NOMO-1 treated with DMSO at 0.1 percent for 48 hours (cell line): ENCODE results near the gene FOCAD.
"Not testable (repeated sequence)": the region's sequence is repeated elsewhere in the genome, so short reads cannot be mapped to it uniquely, and the experiment has no call there.

ENCODE experiments used
- DNase-seq: peaks from one replicate; lab custom pipeline; 2025; ENCODE audit not compliant: unreplicated experiment; lab: John Stamatoyannopoulos, UW

Gene FOCAD

GRCh38 chr9:20684035-20684874 is at the start of gene FOCAD:
Gene FOCAD (plus strand): TSS chr9:20684259. CDS start chr9:20715354, 31,095 bp downstream.
- no peak for DNase-seq

DNA sequence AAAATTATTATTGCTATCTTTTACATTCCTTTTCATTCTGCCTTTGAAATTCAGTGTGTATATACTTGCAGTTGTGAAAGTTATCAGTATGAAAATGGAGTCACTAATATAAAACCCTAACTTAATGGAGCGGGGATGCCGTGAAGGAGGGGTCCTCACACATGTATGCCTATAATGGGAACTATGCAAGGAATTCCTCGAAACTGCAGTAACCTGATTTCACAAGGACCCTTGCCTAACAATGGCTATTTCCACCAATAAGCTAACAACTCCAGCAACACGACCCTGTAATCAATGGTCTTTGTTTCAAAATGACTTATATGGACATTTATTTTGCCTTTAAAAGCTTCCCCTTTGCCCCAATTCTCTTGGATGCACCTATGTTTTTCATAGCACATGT is 49.2 kb upstream of the FOCAD start:
- DNase-seq: no peak

DNA sequence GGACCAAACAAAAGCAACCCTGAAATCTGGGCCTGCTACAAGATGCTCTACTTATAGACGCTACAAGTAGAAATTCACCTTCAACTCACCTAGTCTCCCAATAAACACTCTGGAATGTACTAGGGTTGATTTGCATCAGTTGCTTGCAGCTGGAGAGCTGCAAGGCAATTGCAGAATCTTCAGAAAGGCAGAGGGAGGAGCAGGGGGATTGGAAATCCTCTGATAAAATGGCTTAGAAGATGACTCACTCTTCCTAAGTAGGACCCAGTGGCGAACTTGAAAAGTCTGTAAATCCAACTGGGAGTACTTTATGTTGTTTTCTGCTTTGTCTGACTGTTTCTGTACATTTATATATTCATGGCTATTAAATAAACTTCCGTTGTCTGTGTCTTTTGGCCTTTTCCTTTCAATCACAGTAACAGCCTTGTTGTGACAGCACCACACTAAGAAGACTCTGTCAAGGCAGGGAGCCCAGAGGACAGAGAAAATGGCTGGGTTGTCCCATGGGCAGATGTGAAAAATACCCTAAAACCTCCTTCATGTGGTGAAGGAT is 47.1 kb upstream of the FOCAD start:
- DNase-seq: no peak

DNA sequence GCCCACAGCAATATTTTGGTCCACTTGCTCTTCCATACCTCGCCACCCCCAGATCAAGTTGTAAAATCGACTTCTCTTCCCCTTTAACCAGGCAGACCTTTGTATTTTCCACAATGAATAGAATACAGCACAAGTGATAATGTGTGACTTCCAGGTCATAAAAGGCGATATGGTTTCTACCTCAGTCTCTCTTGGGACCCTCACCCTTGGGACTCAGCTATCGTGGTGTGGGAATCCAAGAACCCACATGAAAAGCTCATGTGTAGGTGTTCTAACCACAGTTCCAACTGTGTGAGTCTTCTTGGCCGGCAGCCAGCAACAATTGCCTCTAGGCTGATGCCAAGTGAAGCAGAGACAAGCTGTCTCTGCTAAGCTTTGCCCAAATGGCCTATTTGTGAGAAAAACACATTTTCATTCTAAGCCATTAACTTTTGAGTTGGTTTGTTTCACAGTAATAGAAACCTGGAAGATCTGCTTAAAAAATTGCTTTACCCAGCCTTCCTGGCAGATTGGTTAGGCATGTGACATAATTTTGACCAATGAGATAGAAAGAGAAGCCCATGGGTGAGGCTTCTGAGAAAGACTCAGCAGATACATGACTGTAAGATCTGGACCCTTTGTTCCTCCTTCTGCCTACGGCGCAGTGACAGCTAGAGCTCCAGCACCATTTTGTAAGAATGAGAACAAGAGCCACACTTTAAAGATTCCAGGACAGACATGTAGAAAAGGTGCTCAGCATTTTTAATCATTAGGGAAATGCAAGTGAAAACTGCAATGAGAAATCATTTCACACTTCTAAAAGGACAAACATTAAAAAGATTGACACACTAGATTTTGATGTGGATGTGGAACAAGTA is 43.5 kb upstream of the FOCAD start:
- DNase-seq: no peak

DNA sequence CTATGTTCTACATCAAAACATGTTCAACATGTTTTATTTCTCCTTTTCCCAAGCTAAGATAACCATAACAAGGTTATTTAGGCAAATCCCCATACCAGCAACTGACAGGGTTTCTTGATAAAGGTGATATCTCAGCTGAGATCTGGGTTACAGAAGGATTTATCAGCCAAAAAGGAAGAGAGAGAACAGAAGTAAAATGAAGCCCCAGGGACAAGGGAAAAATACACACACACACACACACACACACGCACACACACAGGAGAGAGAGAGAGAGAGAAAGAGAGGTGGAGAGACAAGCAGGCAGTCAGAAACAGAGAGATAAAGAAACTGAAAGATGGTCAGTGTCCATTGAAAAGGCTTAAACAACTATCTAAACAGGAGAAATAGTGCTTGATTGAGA is 42.0 kb upstream of the FOCAD start:
- no peak for DNase-seq

DNA sequence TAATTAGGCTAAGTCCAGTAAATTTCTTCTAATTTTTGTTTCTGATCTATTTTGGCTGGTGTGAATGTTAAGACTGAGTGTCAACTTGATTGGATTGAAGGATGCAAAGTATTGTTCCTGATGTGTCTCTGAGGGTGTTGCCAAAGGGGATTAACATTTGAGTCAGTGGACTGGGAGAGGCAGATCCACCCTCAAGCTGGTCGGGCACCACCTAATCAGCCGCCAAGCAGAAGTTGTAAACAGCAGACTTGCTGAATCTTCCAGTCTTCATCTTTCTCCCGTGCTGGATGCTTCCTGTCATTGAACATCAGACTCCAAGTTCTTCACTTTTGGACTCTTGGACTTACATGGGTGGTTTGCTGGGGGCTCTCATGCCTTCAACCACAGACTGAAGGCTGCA is 40.4 kb upstream of the FOCAD start:
- DNase-seq: no peak

GRCh38 chr9:20646656-20647055 is 37.4 kb upstream of the FOCAD start:
- no peak for DNase-seq

DNA sequence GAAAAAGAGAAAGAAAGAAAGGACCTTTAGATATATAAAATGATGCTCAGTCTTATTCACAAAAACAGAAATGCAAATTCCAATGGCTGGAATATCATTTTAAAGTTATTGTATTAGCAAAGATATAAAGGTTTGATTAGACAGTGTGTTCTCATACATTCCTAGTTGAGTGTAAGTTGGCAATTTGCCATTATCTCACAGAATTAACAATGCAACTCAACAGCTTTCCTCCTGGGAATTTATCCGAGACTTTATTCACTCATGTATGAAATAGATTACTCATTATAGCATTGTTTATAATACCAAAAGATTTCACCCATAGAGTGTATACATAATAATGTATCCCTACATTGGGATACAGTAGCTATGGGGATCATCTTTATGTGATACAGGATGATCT is 34.7 kb upstream of the FOCAD start:
- DNase-seq: no peak

DNA sequence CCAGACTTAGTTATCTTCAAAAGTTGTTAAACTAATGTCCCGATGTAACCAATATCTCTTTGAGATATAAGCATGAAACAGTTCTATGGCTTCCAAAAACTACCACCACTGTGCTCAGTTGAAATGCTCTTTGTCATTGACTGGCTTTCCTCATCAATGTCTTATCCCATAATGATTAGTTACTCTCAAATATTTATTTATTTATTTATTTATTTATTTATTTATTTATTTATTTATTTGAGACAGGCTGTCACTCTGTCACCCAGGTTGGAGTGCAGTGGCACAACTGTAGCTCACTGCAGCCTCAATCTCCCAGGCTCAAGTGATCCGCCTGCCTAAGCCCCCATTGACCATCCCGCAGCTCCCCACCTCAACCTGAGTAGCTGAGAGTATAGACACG is 33.7 kb upstream of the FOCAD start:
- no peak for DNase-seq

DNA sequence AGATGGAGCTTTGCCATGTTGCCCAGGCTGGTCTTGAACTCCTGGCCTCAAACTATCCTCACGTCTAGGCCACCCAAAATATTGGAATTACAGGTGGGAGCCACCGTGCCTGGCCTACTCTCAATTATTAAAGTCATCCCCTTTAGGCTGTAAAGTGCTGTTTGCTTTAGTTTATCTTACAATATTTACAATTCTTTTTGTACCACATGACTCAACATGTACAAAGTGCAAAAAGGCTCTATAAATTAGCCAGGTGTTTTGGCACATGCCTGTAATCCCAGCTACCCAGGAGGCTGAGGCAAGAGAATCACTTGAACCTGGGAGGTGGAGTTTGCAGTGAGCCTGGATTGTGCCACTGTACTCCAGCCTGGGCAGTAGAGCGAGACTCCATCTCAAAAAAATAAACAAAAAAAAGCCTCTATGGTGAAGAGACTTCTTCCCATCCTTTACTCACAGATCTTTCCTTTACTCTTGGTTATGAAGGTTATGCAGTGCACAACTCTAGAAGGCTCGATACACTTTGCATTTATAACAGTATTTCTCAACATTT is 33.2 kb upstream of the FOCAD start:
- DNase-seq: no peak

- DNase-seq: no peak
Measured at GRCh38 chr9:20651939-20652338, 32.1 kb upstream of the FOCAD start.

GRCh38 chr9:20658246-20658667 is 25.8 kb upstream of the FOCAD start:
- DNase-seq: not testable (repeated sequence)

DNA sequence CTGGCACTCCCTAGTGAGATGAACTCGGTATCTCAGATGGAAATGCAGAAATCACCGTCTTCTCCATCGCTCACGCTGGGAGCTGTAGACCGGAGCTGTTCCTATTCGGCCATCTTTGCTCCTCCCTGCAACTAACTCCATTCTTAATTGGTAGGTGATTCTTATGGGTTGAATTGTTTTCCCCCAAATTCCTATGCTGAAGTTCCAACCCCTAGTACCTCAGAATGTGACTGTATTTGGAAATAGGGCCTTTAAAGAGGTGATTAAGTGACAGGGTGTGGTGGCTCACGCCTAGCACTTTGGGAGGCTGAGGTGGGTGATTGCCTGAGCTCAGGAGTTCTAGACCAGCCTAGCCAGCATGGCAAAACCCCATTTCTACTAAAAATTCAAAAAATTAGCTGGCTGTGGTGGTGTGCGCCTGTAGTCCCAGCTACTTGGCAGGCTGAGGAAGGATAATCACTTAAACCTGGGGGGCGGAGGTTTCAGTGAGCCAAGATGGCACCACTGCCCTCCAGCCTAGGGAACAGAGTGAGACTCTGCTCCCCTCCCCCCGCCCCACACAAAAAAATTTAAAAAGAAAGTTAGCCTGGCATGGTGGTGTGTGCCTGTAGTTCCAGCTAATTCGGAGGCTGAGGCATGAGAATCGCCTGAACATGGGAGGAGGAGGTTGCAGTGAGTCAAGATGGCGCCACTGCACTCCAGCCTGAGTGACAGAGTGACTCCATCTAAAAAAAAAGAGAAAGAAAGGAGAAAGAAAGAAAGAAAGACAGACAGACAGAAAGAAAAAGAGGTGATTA is 25.2 kb upstream of the FOCAD start:
- no peak for DNase-seq

DNA sequence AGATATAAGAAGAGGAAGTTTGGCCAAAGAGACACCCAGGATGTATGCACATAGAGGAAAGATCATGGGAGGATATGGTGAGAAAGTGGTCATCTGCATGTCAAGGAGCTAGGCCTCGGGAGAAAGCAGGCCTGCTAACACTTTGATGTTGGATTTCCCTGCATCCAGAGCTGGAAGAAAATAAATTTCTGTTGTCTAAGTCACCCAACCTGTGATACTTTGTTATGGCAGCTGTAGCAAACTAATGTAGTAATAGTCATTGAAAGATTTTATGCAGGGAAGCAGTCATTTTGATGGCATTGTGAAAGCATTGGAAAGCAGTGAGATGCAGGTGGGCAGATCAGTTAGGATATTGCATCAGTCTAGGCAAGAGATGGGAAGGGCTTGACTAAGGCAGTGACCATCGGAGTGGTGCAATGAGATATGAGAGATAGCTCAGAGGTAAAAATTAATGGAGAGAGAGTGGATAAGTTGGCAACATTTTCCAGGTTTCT is 24.5 kb upstream of the FOCAD start:
- DNase-seq: no peak

DNA sequence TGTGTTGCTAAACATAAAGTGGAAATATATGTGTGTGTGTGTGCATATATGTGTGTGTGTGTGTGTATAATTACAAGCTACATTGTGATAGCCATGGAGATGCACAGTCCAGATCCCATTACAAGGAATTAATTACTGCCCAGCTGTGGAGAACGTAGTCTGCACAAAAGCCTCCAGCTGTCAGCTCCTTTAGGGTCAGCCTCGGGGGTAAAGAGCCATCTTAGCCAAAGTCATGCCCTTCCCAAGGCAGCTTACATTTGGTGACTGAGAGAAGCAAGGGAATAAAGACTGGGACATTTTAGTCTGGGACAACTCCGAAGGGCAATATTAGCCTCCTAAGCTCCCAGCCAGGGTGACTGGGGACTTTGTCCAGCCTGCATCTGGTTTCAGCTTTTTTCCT is 21.9 kb upstream of the FOCAD start:
- no peak for DNase-seq

- no peak for DNase-seq
Measured at GRCh38 chr9:20663133-20663532, 20.9 kb upstream of the FOCAD start.

DNA sequence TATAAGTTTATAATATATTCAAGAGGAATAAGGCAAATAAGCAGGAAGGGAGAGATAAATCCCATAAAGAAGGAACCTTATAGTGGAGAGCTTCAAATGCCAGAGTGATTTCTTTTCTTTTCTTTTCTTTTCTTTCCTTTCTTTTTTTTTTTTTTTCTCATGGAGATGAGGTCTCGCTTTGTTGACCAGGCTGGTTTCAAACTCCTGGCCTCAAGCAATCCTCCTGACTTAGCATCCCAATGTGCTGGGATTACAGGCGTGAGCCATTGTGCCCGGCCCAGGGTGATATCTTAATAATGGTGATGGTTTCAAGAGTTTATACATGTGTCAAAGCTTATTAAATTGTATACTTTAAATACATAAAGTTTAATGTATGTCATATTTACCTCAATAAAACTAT is 19.6 kb upstream of the FOCAD start:
- DNase-seq: no peak

DNA sequence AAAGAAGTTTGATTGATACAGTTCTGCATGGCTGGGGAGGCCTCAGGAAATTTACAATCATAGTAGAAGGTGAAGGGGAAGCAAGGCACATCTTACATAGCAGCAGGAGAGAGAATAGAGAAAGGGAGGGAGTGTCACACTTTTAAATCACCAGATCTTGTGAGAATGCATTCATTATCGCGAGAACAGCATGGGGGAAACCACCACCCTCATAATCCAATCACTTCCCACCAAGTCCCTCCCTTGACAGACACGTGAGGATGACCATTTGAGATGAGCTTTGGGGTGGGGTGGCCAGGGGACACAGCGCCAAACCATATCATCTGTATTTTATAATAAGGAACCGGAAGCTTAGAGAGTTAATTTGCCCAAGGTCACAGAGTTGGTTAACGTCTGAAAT is 13.7 kb upstream of the FOCAD start:
- DNase-seq: no peak

DNA sequence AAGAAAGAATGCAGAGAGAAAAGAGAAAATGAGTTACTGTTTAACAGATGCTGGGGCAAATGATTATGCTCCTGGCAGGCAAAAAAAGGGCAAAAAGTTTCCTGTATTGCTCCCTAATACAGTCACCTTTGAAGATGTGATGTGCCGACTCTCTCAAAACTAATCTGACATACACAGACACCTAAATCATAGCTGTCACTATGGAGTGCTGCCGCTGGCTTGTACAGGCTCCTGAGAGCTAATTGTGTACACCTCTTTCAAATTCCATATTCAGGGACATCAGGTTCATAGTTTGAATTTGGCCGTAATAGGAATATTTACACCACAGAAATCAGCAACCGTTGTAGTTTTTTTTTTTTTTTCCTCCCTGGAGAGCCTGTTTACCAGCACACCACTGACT is 12.4 kb upstream of the FOCAD start:
- DNase-seq: no peak

DNA sequence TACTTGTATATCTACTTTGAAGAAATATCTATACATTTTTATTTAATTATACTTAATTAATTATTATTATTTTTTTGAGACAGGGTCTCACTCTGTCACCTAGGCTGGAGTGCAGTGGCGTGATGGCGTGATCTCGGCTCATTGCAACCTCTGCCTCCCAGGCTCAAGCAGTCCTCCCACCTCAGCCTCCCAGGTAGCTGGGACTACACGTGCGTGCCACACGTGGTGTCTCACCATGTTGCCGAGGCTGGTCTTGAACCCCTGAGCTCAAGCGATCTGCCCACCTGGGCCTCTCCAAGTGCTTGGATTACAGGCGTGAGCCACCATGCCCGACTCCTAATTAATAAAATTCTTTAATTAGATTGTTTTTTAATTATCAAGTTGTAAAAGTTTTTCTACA is 10.5 kb upstream of the FOCAD start:
- not testable (repeated sequence) for DNase-seq

- no peak for DNase-seq
Measured at GRCh38 chr9:20681467-20681866, 2.6 kb upstream of the FOCAD start.
